Loucy (cell line): Measurements from ENCODE around the gene ASB1.

Experiments used
- H2AFZ ChIP-seq: fragments of 200-600 bp; sonication (generic); 2 replicates; pipeline ENCODE4 v1.6.0; 2016; ENCODE audit warnings: antibody characterized with exemption, mild to moderate bottlenecking, low read length, moderate library complexity
- H3F3A ChIP-seq: fragments of 200-600 bp; 2 replicates; pipeline ENCODE4 v1.6.0; 2016; ENCODE audit warnings: antibody characterized with exemption, low read depth, mild to moderate bottlenecking
- H3K27me3 ChIP-seq: fragments of 200-600 bp; sonication (generic); 2 replicates; pipeline ENCODE4 v1.6.1; 2014; ENCODE audit warnings: low read length, mild to moderate bottlenecking; ENCODE audit not compliant: insufficient read depth, poor library complexity, severe bottlenecking
- H3K36me3 ChIP-seq: fragments of 200-600 bp; sonication (generic); 2 replicates; pipeline ENCODE4 v1.6.1; 2016; ENCODE audit warnings: low read length; ENCODE audit not compliant: insufficient read depth
- H3K4me1 ChIP-seq: fragments of 200-600 bp; sonication (generic); 2 replicates; pipeline ENCODE4 v1.5.1; 2014; ENCODE audit warnings: low read length, mild to moderate bottlenecking; ENCODE audit not compliant: insufficient read depth, poor library complexity, severe bottlenecking
- H3K4me2 ChIP-seq: fragments of 200-600 bp; sonication (generic); 2 replicates; pipeline ENCODE4 v1.6.0; 2014; ENCODE audit warnings: antibody characterized with exemption, low read length, low read depth, mild to moderate bottlenecking; ENCODE audit not compliant: poor library complexity, severe bottlenecking
- H3K4me3 ChIP-seq: fragments of 200-600 bp; sonication (generic); 2 replicates; pipeline ENCODE4 v1.5.1; 2014; ENCODE audit warnings: low read length, mild to moderate bottlenecking, mixed read lengths; ENCODE audit not compliant: poor library complexity, severe bottlenecking
- H3K79me2 ChIP-seq: fragments of 200-600 bp; sonication (generic); 2 replicates; pipeline ENCODE4 v1.6.1; 2014; ENCODE audit warnings: low read length; ENCODE audit not compliant: insufficient read depth
- H3K9ac ChIP-seq: fragments of 200-600 bp; sonication (generic); 2 replicates; pipeline ENCODE4 v1.6.0; 2014; ENCODE audit warnings: mild to moderate bottlenecking, low read depth, low read length, moderate library complexity; ENCODE audit not compliant: poor library complexity, severe bottlenecking
- H3K9me2 ChIP-seq: fragments of 200-600 bp; sonication (generic); replicated peaks from 2 replicates; pipeline ENCODE4 v1.6.1; 2016; ENCODE audit warnings: low read depth, low read length, mixed read lengths
- H3K9me3 ChIP-seq: fragments of 200-600 bp; sonication (generic); 2 replicates; pipeline ENCODE4 v1.6.1; 2014; ENCODE audit warnings: mild to moderate bottlenecking, antibody characterized with exemption, low read length, low read depth; ENCODE audit not compliant: insufficient read depth
- H4K20me1 ChIP-seq: fragments of 200-600 bp; sonication (generic); 2 replicates; pipeline ENCODE4 v1.6.0; 2014; ENCODE audit warnings: antibody characterized with exemption, low read length, mild to moderate bottlenecking; ENCODE audit not compliant: insufficient read depth, poor library complexity, severe bottlenecking
- CTCF ChIP-seq: fragments of 200-600 bp; sonication (generic); conservative IDR thresholded peaks from 2 replicates; pipeline ENCODE4 v1.5.1; 2014; ENCODE audit warnings: mild to moderate bottlenecking, antibody characterized with exemption, low read length
- EZH2phosphoT487 ChIP-seq: fragments of 200-600 bp; IDR thresholded peaks from 2 replicates; pipeline ENCODE4 v1.6.1; 2018; ENCODE audit warnings: antibody characterized with exemption, mild to moderate bottlenecking, moderate library complexity, borderline replicate concordance

Gene ASB1

GRCh38 chr2:238473523-238473922 lies 46.8 kb downstream of the ASB1 start:
- no peaks in the 10 kb centered on the region for H3F3A ChIP-seq
- H3K9ac ChIP-seq: no peak overlapping the region
- H3K27me3 ChIP-seq: no peaks in the 10 kb centered on the region
- peaks cover 28% of the 10 kb centered on the region for H3K9me3 ChIP-seq
- no peaks in the 10 kb centered on the region for H4K20me1 ChIP-seq
- H3K4me1 ChIP-seq: no peaks in the 10 kb centered on the region
- H3K9me2 ChIP-seq: no peaks in the 10 kb centered on the region
- H3K4me2 ChIP-seq: no peak overlapping the region
- H3K79me2 ChIP-seq: no peaks in the 10 kb centered on the region
- no peak overlapping the region for H3K4me3 ChIP-seq
- no peak overlapping the region for H2AFZ ChIP-seq
- H3K36me3 ChIP-seq: no peaks in the 10 kb centered on the region
- TF ChIP-seq EZH2phosphoT487 (no peak), CTCF (no peak)

DNA sequence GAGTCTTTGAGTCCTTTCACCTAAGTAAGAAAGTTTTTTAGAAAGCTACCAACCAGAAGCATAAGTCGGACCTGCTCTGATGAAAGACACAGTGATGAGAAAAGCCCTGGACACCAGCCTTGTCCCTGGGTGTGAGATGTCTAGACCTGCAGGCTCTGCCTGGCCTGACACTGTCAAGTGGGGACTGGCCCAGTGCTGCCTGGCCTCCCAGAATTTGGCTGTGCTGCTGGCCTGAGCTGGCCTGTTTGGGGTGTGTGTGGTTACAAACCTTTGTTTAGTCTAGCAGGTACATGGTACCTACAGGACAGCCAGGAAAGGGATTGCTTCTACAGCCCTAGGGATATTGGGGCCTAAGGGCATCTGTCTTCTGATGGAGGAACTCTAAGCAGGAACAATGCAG lies 48.3 kb downstream of the ASB1 start:
- H3K9me2 ChIP-seq: no peaks in the 10 kb centered on the region
- no peaks in the 10 kb centered on the region for H3K79me2 ChIP-seq

DNA sequence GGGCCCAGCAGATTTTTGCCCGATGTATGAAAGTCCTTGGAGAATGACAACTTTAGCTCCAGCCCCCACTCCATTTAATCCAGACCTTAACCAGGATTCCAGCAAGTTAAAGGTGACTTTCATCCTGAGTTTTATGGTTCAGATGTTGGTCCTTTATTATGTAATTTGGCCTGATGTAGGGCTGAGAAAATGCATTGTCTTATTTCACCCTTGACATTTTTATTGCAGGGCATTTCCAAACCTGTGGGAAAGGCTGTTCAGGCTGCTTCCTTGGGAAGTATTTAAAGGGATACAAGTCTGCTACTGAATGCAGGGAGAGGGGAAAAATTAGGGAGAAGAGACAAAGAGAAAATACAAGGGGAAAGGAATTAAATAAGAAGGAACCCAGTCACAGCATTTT lies 48.8 kb downstream of the ASB1 start:
- Histone ChIP-seq H3F3A (no peaks in the 10 kb centered on the region), H3K4me2 (no peak overlapping the region), H3K4me3 (no peak overlapping the region), H3K9ac (no peak overlapping the region), H3K4me1 (no peaks in the 10 kb centered on the region), H4K20me1 (no peaks in the 10 kb centered on the region), H3K36me3 (no peaks in the 10 kb centered on the region), H3K9me2 (no peaks in the 10 kb centered on the region), H3K9me3 (peaks cover 26% of the 10 kb centered on the region), H3K27me3 (no peaks in the 10 kb centered on the region), H3K79me2 (no peaks in the 10 kb centered on the region), H2AFZ (no peak overlapping the region)
- TF ChIP-seq CTCF (no peak), EZH2phosphoT487 (no peak)

More for the DNA sequence above, 48.3 kb downstream of the ASB1 start:
- Histone ChIP-seq H3K4me1 (no peaks in the 10 kb centered on the region), H3K4me2 (no peak overlapping the region), H4K20me1 (no peaks in the 10 kb centered on the region), H3K9ac (no peak overlapping the region), H3K4me3 (no peak overlapping the region), H3F3A (no peaks in the 10 kb centered on the region), H3K36me3 (no peaks in the 10 kb centered on the region), H3K9me3 (peaks cover 22% of the 10 kb centered on the region), H2AFZ (no peak overlapping the region), H3K27me3 (no peaks in the 10 kb centered on the region)
- TF ChIP-seq EZH2phosphoT487 (no peak), CTCF (no peak)
